Tibial nerve (tissue), 4 donors: Measurements from ENCODE around the gene PELI2.

Experiments used
- EP300 ChIP-seq, 2 donors: sonication (generic); formaldehyde crosslinking; IDR thresholded peaks; one replicate each; pipeline ENCODE4 v1.6.1; 2017; ENCODE audit warnings: antibody characterized with exemption in 2 of 2, mild to moderate bottlenecking in 1 of 2
- POLR2A ChIP-seq, 2 donors: fragments of 450-650 bp; IDR thresholded peaks; one replicate each; pipeline ENCODE4 v1.6.1; 2017; ENCODE audit warnings: antibody characterized with exemption in 2 of 2, mild to moderate bottlenecking in 2 of 2, moderate library complexity in 2 of 2
- TF ChIP-seq, protein P1 (sequence below), 5 experiments: fragments of 200-600 bp in 3 of 5; fragments of 450-650 bp in 2 of 5; sonication (generic) in 3 of 5; IDR thresholded peaks; one replicate each; pipeline ENCODE4 v1.5.1; 2016 to 2019; ENCODE audit warnings: antibody characterized with exemption in 5 of 5, mild to moderate bottlenecking in 3 of 5, moderate library complexity in 2 of 5

DNA sequence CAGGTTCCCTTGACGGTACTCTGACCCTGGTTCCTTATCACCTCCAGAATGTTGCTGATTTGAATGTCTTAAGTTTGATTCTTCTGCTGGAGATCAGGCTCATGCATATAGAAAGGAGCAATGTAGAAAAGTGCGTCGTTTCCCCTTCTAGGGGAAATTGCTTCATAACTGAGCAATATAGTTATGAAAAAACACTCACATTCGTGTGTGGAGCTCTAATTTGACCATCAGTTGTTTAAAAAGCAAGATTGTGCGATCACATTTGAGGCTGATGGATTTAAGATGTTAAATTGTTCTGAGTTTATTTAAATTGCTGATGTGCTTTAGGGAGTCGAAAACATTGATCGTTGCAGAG lies 19.2 kb downstream of the PELI2 start:
- TF ChIP-seq POLR2A (IDR thresholded peaks at IDR 0.05) (no peak), EP300 (IDR thresholded peaks at IDR 0.05) (no peak)
- TF ChIP-seq, protein P1, sequence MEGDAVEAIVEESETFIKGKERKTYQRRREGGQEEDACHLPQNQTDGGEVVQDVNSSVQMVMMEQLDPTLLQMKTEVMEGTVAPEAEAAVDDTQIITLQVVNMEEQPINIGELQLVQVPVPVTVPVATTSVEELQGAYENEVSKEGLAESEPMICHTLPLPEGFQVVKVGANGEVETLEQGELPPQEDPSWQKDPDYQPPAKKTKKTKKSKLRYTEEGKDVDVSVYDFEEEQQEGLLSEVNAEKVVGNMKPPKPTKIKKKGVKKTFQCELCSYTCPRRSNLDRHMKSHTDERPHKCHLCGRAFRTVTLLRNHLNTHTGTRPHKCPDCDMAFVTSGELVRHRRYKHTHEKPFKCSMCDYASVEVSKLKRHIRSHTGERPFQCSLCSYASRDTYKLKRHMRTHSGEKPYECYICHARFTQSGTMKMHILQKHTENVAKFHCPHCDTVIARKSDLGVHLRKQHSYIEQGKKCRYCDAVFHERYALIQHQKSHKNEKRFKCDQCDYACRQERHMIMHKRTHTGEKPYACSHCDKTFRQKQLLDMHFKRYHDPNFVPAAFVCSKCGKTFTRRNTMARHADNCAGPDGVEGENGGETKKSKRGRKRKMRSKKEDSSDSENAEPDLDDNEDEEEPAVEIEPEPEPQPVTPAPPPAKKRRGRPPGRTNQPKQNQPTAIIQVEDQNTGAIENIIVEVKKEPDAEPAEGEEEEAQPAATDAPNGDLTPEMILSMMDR (IDR thresholded peaks at IDR 0.05), result no peak
